Activated CD4-positive, alpha-beta T cell treated with anti-CD3 and anti-CD28 coated beads for 36 hours (primary cell): ENCODE results near the gene MYCBP. TPM values are rescaled to one million over a fixed set of nuclear protein-coding genes. Genes with fewer than 3 reads are reported as not detected.
"Not testable (repeated sequence)": the region's sequence is repeated elsewhere in the genome, so short reads cannot be mapped to it uniquely, and the experiment has no call there.

Experiments used
- ATAC-seq: fragments of 200-7000 bp; cut with Tn5 transposase; one replicate; pipeline ENCODE4 v1.10.0; 2021; ENCODE audit warnings: mild to moderate bottlenecking, moderate library complexity
- CTCF ChIA-PET: fragments of 350-600 bp; sonication (Branson Sonifier 250); formaldehyde crosslinking; loops from one replicate; lab custom pipeline; 2021; ENCODE audit warnings: antibody characterized with exemption; lab: Charles Lee
- POLR2A ChIA-PET: fragments of 350-600 bp; sonication (Branson Sonifier 250); formaldehyde crosslinking; loops from one replicate; lab custom pipeline; 2021; ENCODE audit warnings: antibody characterized with exemption, inconsistent platforms; lab: Charles Lee
- DNase-seq: peaks from one replicate; pipeline ENCODE4 v3.0.0-alpha.2; 2020
- H3K27ac Mint-ChIP-seq: one replicate; pipeline ENCODE4 v1.8.0; 2021; ENCODE audit warnings: mixed read lengths
- H3K27me3 Mint-ChIP-seq: one replicate; pipeline ENCODE4 v1.8.0; 2021; ENCODE audit warnings: mixed read lengths
- H3K36me3 Mint-ChIP-seq: one replicate; pipeline ENCODE4 v1.8.0; 2021; ENCODE audit warnings: low read depth, mixed read lengths
- H3K4me1 Mint-ChIP-seq: one replicate; pipeline ENCODE4 v1.8.0; 2021; ENCODE audit warnings: mixed read lengths
- H3K4me3 Mint-ChIP-seq: one replicate; pipeline ENCODE4 v1.8.0; 2021; ENCODE audit warnings: mild to moderate bottlenecking, moderate library complexity, mixed read lengths
- H3K9me3 Mint-ChIP-seq: one replicate; pipeline ENCODE4 v1.8.0; 2021; ENCODE audit warnings: low read depth, mixed read lengths
- intact Hi-C, 2 experiments: fragments of 100-400 bp; cut with DNase I in 1 of 2; cut with micrococcal nuclease in 1 of 2; formaldehyde crosslinking; loops; one replicate each; pipeline versions ENCODE4 v1.14.2 to v1.15.1; 2022 to 2024; cut with DNase I, micrococcal nuclease
- total RNA-seq, 2 experiments: library from RNA; stranded (reverse); gene quantifications; one replicate each; pipeline ENCODE4 v1.2.3, GENCODE V29; 2021

MYCBP gene, protein sequence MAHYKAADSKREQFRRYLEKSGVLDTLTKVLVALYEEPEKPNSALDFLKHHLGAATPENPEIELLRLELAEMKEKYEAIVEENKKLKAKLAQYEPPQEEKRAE
- total RNA-seq = 10 to 100 TPM; 44.4 to 46.8 TPM

DNA sequence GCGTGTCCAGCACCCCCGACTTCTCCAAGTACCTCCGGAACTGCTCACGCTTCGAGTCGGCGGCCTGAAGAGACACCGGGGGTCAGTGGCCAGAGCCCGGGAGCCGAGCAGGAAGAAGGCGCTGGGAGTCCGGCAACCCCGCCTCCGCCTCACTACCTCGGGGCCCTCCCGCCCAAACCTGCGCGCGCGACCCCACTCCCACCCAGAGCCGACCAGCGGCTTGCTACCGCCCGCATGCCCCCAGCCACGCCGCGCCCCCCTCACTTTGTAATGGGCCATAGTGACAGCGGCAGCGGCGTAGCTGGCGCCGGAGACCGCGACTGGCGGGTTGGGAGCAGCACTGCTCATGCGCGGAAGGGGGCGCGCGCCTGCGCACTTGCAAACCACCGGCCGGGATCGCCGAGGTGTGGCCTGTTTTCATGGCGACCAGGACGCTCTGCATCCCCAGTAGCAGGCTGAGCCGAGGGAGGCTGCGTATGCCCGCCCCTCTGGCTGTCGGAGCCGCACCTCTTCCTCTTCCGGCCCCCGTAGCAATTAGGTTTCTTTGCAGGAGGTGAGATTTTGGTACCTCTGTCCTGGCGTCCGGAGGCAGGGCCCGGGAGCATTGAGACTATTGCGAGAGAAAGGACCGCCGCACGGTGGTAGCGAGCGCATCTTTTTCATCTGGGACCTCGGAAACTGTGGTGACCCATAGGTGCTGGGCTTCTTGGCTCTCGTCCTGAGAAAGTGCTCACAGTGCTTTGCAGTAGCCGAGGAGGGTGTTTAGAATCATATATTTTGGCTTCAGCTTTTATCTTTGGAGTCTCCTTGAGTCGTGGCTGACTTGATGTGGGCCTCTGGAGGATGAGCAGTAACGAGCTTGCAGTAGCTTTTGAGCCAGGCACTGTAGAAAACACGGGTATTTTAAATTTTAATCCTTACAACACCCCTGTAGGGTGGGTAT is at the start of gene MYCBP:
Gene MYCBP, minus strand, starts transcription at position 322 of the 943 bp plus-strand sequence. Its CDS starts 43 bp downstream, at position 279.
- POLR2A ChIA-PET = interaction anchor here (1.3 to 2.5 kb wide), 3 partner anchors 14 to 153 kb away, joined by 3 to 8 read pairs (median 5); partner anchors contain the start of gene NDUFS5
- CTCF ChIA-PET = interaction anchor here (1.1 to 1.9 kb wide), 5 partner anchors 11 to 226 kb away, joined by 3 to 7 read pairs (median 4); partner anchors contain the start of gene RRAGC
- intact Hi-C loops = loop anchor here (1.0 to 5.0 kb wide), 10 partner anchors 14 to 1401 kb away; partner anchors contain the start of genes AKIRIN1 (in 2 of the 2), NDUFS5 (in 2 of the 2), RRAGC (in 2 of the 2) and CDCA8 (in 1 of the 2)
- peak; percentile 97 for DNase-seq
- H3K4me3 Mint-ChIP-seq = peak within 1 kb of the TSS; percentile 92
- H3K4me1 Mint-ChIP-seq = peaks cover 26% of the 10 kb centered on the region
- no peaks in the 10 kb centered on the region for H3K27me3 Mint-ChIP-seq
- H3K27ac Mint-ChIP-seq = peak within 1 kb of the TSS; percentile 83
- peaks cover 5% of the 10 kb centered on the region for H3K36me3 Mint-ChIP-seq
- peak; percentile 99 for ATAC-seq
- H3K9me3 Mint-ChIP-seq = no peaks in the 10 kb centered on the region

DNA sequence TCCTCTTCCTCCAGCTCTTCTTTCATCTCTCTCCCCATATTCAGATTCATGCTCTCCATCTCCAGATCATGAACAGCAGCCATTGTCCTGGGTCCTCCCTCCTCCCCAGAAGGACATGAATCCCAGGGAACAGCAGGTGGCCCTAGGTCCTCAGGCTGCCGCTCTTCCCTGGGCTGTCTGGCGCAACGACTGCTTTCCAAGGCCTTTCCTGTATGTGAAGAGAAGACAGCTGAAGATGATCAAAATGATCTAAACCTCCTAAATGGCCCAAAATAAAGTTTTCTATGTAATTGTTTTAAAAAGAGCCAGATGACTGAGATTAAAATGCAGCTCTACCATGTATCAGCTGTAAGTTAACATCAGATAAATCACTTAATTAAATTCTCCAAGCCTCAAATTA is 46.0 kb upstream of the MYCBP start:
- no peak overlapping the region for H3K4me3 Mint-ChIP-seq
- no peak for ATAC-seq
- ChIA-PET POLR2A (no interaction called here), CTCF (interaction anchor here (0.6 kb wide), 2 partner anchors 18 to 218 kb away, joined by 3 read pairs; no protein-coding TSS in a partner anchor)
- no peak overlapping the region for H3K27ac Mint-ChIP-seq
- DNase-seq = no peak
- intact Hi-C loops = no loop called here
- peaks cover 13% of the 10 kb centered on the region for H3K4me1 Mint-ChIP-seq
- no peaks in the 10 kb centered on the region for H3K36me3 Mint-ChIP-seq
- H3K27me3 Mint-ChIP-seq = no peaks in the 10 kb centered on the region
- no peaks in the 10 kb centered on the region for H3K9me3 Mint-ChIP-seq

DNA sequence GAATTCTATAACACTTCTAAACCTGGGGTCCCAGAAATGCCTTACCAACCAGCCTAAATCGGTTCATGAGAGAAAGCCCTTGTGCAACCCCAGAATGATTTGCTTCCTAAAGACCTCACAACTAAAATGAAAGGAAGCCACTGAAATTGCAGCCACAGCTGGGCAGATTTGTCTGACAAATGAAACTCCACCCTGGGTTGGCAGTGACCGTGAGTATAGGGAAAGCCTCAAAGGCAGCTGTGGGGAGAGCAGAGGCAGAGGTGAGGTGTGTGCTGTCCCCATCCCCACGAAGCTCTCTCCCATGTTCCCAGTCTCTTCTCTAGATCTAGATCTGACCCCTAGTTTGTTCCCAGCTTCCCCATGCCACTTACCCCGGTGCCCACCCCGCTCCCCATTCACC is 45.4 kb upstream of the MYCBP start:
- Mint-ChIP-seq H3K4me3 (no peak overlapping the region), H3K4me1 (peaks cover 10% of the 10 kb centered on the region), H3K27ac (no peak overlapping the region), H3K9me3 (no peaks in the 10 kb centered on the region), H3K36me3 (no peaks in the 10 kb centered on the region), H3K27me3 (no peaks in the 10 kb centered on the region)
- POLR2A ChIA-PET = no interaction called here
- DNase-seq (no peak), ATAC-seq (no peak)
- intact Hi-C loops = no loop called here
- CTCF ChIA-PET = interaction anchor here (0.7 kb wide), 1 partner anchor 1067 kb away, joined by 4 read pairs; no protein-coding TSS in a partner anchor

DNA sequence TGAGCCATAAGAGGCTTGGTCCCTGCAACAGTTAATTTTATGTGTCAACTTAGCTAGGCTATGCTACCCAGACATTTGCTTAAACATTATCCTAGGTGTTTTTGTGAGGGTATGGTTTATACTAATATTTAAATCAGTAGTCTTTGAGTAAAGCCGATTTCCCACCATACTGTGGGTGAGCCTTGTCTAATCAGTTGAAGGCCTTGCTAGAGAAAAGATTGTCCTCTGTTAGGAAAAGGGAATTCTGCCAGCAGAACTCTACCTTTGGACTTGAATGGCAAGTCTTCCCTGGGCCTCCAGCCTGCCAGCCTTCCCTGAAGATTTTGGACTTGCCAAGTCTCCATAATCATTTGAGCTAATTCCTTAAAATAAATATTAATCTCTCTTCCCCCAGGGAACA is 44.6 kb upstream of the MYCBP start:
- peaks cover 6% of the 10 kb centered on the region for H3K4me1 Mint-ChIP-seq
- no peaks in the 10 kb centered on the region for H3K36me3 Mint-ChIP-seq
- ATAC-seq = no peak
- no peaks in the 10 kb centered on the region for H3K27me3 Mint-ChIP-seq
- no peak for DNase-seq
- ChIA-PET CTCF (interaction anchor here (0.6 to 0.7 kb wide), 2 partner anchors 1066 to 1096 kb away, joined by 3 to 4 read pairs; no protein-coding TSS in a partner anchor), POLR2A (no interaction called here)
- no peaks in the 10 kb centered on the region for H3K9me3 Mint-ChIP-seq
- H3K4me3 Mint-ChIP-seq = no peak overlapping the region
- intact Hi-C loops = no loop called here
- no peak overlapping the region for H3K27ac Mint-ChIP-seq

DNA sequence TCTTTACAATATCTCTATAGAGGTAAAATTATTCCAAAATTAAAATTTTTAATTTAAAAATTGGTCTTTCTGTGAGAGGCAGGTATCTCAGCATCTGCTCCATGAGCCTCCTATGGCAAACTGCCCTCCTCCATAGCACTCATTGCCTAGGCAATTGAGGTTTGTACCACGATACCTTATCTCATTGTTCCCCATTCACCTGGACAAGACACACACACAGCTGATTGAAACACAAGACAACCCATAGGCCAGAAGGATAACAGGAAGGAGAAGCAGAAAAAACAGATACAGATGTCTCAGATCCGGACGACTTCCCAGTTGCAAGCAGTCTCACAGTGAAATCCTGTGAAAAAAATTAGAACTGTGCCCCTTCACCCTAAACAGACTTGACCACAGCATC is 44.2 kb upstream of the MYCBP start:
- DNase-seq = no peak
- peaks cover 6% of the 10 kb centered on the region for H3K4me1 Mint-ChIP-seq
- ChIA-PET POLR2A (no interaction called here), CTCF (interaction anchor here (0.6 kb wide), 1 partner anchor 1095 kb away, joined by 3 read pairs; no protein-coding TSS in a partner anchor)
- no peaks in the 10 kb centered on the region for H3K27me3 Mint-ChIP-seq
- H3K9me3 Mint-ChIP-seq = no peaks in the 10 kb centered on the region
- no peaks in the 10 kb centered on the region for H3K36me3 Mint-ChIP-seq
- H3K27ac Mint-ChIP-seq = no peak overlapping the region
- H3K4me3 Mint-ChIP-seq = no peak overlapping the region
- intact Hi-C loops = no loop called here
- ATAC-seq = no peak

DNA sequence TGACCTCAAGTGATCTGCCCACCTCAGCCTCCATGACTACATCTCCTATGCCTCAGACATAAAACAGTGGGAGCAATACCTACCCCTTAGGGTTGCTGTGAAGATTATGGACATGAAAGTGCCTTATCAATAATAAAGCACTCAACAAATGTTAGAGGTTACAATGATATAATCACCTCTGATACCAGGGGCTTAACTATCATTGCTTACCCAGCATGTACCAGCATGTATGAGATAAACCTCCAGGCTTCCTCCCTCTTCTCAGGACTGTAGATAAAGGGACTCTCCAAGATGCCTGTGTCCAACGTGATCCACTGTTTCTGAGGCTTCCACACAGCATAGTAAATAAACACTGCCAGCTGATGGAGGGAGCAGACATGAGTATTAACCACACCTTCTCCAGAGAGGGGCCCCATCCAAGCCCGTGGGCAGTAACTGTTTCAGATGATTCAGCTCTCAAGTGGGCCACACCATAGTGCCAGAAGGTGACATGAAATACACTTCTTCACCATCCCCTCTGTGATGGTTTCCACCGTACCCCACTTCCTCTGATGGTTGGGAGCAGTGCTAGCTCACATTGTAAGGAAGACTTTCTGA is 42.3 kb upstream of the MYCBP start:
- no peaks in the 10 kb centered on the region for H3K27me3 Mint-ChIP-seq
- H3K9me3 Mint-ChIP-seq = no peaks in the 10 kb centered on the region
- ChIA-PET CTCF (interaction anchor here (0.6 to 0.7 kb wide), 2 partner anchors 24 to 93 kb away, joined by 3 to 4 read pairs; no protein-coding TSS in a partner anchor), POLR2A (no interaction called here)
- H3K4me3 Mint-ChIP-seq = no peak overlapping the region
- DNase-seq (peak; percentile 37), ATAC-seq (peak; percentile 73)
- intact Hi-C loops = no loop called here
- H3K36me3 Mint-ChIP-seq = no peaks in the 10 kb centered on the region
- H3K27ac Mint-ChIP-seq = no peak overlapping the region
- peaks cover 6% of the 10 kb centered on the region for H3K4me1 Mint-ChIP-seq

DNA sequence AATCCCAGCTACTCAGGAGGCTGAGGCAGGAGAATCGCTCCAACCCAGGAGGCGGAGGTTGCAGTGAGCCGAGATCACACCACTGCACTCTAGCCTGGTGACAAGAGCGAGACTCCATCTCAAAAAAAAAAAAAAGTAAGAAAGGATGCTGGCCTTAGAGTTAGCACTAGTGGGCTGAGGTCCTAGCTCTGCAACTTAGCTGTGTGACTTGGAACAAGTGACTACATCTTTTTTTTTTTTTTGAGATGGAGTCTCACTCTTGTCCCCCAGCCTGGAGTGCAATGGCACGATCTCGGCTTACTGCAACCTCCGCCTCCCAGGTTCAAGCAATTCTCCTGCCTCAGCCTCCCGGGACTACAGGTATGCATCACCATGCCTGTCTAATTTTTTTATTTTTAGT is 41.8 kb upstream of the MYCBP start:
- intact Hi-C loops, H3K9me3 Mint-ChIP-seq, H3K4me3 Mint-ChIP-seq, DNase-seq, H3K36me3 Mint-ChIP-seq, H3K27ac Mint-ChIP-seq, ATAC-seq, H3K27me3 Mint-ChIP-seq, POLR2A ChIA-PET, CTCF ChIA-PET, H3K4me1 Mint-ChIP-seq: not testable (repeated sequence)

DNA sequence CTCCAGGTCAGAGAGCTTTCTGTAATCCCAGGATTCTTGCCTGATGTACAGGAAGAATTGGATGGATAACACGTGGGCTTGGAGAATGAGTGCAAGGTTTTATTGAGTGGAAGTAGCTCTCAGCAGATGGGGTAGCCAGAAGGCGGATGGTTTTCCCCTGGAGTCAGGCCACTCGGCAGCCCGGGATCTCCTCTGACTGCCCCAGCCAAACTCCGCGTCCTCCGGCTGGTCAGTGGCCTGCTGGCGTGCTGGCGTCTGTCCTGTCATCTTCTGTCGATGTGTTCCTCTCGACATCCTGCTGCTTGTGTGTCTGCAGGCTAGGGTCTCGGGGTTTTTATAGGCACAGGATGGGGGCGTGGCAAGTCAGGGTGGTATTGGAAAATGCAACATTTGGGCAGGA is 35.7 kb upstream of the MYCBP start:
- peaks cover 4% of the 10 kb centered on the region for H3K9me3 Mint-ChIP-seq
- CTCF ChIA-PET = no interaction called here
- H3K4me3 Mint-ChIP-seq = no peak overlapping the region
- intact Hi-C loops = no loop called here
- POLR2A ChIA-PET = no interaction called here
- H3K4me1 Mint-ChIP-seq = no peaks in the 10 kb centered on the region
- H3K36me3 Mint-ChIP-seq = peaks cover 3% of the 10 kb centered on the region
- DNase-seq (no peak), ATAC-seq (no peak)
- no peak overlapping the region for H3K27ac Mint-ChIP-seq
- no peaks in the 10 kb centered on the region for H3K27me3 Mint-ChIP-seq

DNA sequence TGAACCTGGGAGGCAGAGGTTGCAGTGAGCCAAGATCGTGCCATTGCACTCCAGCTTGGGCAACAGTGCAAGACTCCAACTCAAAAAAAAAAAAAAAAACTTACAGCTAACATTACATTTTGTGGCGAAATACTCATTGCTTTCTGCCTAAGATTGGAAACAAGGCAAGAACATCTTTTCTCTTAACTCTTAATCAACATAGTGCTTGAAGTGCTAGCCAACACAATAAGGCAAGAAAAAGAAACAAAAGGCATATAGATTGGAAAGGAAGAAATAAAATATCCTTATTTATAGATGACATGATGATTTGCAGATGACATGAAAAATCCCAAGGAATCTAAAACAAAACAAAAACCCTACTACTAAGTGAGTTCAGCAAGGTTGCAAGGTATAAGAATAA is 32.8 kb upstream of the MYCBP start:
- CTCF ChIA-PET = interaction anchor here (0.6 to 0.7 kb wide), 2 partner anchors 86 to 748 kb away, joined by 3 read pairs; no protein-coding TSS in a partner anchor
- Mint-ChIP-seq H3K27me3 (no peaks in the 10 kb centered on the region), H3K36me3 (peaks cover 3% of the 10 kb centered on the region), H3K4me3 (no peak overlapping the region), H3K9me3 (peaks cover 4% of the 10 kb centered on the region), H3K27ac (no peak overlapping the region), H3K4me1 (no peaks in the 10 kb centered on the region)
- no peak for ATAC-seq
- no peak for DNase-seq
- POLR2A ChIA-PET = no interaction called here
- intact Hi-C loops = no loop called here

DNA sequence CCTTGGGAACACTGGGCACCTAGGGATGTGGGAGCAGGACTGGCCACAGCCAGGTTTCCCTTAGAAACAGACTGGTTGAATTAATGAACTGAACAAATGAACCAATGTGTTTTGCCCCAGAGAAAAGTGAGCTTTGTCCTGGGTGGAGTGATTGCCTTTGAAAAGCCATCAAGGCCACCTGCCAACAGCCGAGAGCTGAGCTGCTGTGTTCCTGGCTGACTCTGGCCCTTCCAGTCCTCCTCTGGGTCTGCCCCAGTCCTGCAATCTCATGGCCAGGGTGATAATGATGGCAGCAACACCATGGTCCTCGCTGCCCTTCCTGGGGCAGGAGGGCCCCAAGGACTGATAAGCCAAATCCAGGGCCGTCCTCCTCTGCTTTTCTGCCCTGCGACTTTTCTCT is 26.4 kb upstream of the MYCBP start:
- POLR2A ChIA-PET = no interaction called here
- intact Hi-C loops = no loop called here
- CTCF ChIA-PET = no interaction called here
- Mint-ChIP-seq H3K36me3 (no peaks in the 10 kb centered on the region), H3K9me3 (no peaks in the 10 kb centered on the region), H3K27me3 (no peaks in the 10 kb centered on the region), H3K4me1 (peaks cover 3% of the 10 kb centered on the region), H3K4me3 (no peak overlapping the region), H3K27ac (no peak overlapping the region)
- no peak for ATAC-seq
- DNase-seq = no peak

DNA sequence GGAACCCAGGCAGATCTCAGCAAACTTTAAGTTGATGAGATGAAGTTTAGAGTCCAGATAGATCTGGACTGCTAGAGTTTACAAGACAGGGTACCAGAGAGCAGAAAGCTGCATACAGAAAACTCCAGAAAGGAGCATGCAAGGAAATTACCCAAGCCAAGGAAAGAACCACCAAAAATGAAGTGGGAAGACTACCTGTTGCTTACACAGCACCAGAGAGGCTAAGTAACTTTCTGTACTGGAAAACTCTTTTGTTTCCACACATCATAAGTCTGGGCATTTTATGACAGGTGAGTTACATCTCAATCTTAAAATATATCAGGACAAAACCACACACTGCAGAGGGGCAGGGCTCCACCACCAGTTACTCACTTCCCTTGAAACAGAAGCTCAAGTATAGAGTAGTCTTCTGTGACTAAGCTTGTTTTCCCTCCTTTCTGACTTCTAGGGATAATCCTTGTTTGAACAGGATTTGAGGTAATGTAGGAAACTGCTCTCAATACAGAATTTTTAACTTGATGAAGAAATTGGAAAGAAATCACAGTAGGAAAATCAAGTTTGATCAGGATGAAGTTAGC is 25.6 kb upstream of the MYCBP start:
- intact Hi-C loops = no loop called here
- peak; percentile 53 for ATAC-seq
- no peaks in the 10 kb centered on the region for H3K27me3 Mint-ChIP-seq
- peaks cover 3% of the 10 kb centered on the region for H3K4me1 Mint-ChIP-seq
- no peak overlapping the region for H3K27ac Mint-ChIP-seq
- ChIA-PET CTCF (interaction anchor here (0.6 kb wide), 1 partner anchor 191 kb away, joined by 5 read pairs; no protein-coding TSS in a partner anchor), POLR2A (no interaction called here)
- no peak overlapping the region for H3K4me3 Mint-ChIP-seq
- no peak for DNase-seq
- H3K36me3 Mint-ChIP-seq = no peaks in the 10 kb centered on the region
- no peaks in the 10 kb centered on the region for H3K9me3 Mint-ChIP-seq
